Lower leg skin (tissue), 3 donors: ENCODE results near the gene TMEM164.

Source experiments
- CTCF ChIP-seq, 3 donors: fragments of 450-650 bp; IDR thresholded peaks; one replicate each; pipeline ENCODE4 v1.5.1; 2016; ENCODE audit warnings: antibody characterized with exemption in 3 of 3, mild to moderate bottlenecking in 3 of 3, moderate library complexity in 2 of 3
- POLR2A ChIP-seq, 2 donors: fragments of 450-650 bp; IDR thresholded peaks; one replicate each; pipeline ENCODE4 v1.6.1; 2016 to 2017; ENCODE audit warnings: antibody characterized with exemption in 2 of 2, mild to moderate bottlenecking in 1 of 2, moderate library complexity in 1 of 2

GRCh38 chrX:110116066-110116980, 113.4 kb downstream of the TMEM164 start:
- TF ChIP-seq CTCF (IDR thresholded peaks at IDR 0.05) = no peak
- TF ChIP-seq POLR2A (IDR thresholded peaks at IDR 0.05) = no peak
